Fibroblast of skin of left quadriceps (primary cell): ENCODE measurements around the gene AATF.

Source experiments
- DNase-seq, 2 experiments: peaks; one replicate each; pipeline ENCODE4 v3.0.0-alpha.2; 2013; ENCODE audit warnings: low read depth in 2 of 2

The AATF gene

GRCh38 chr17:36941265-36942010 is 7.3 kb upstream of the AATF start:
- no peak for DNase-seq

- no peak for DNase-seq
Observed at GRCh38 chr17:36942019-36942599, 6.6 kb upstream of the AATF start.

- no peak for DNase-seq
Observed at GRCh38 chr17:36942631-36943125, 6.1 kb upstream of the AATF start.

DNA sequence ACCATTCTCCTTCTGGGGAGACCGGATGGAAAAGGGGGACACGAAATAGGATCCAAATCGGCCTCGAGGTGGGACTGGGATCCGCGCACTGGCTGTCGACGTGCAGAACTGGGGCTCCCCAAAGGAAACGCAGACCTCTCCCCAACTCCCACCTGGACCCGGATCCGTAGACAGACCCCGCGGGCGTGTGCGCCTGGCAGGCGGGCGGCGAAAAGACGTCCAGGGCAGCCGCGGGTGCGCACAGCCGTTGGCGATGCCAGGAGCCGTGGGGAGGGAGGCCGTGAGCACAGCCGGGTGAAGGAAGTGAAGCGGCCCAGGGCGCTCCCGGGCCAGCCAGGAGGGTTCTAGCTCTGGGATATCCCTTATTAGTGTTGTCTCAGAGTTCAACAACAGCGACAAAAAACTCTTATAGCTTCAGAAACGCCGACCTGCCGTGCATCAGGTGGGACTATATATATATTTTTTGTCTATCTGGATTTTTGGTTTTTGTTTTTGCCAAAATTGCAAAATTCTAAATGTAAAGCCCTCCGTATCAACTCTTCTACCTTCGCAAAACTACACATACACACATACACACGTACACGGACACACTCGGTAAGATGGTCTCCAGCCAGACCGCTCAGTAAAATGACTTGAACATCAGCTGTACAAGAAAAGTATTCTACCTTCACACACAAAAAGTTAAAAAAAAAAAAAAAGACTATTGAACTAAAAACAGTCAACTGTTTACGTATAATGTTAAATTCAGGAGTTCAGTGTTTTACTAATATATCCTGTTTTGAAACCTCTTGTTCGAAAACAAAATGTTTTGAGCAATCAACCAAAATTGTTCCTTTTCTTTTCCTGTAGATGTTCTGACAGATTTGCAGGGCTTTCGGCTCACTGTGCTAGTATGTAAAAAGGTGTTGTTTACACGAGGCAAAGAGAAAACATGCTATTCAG is 5.2 kb upstream of the AATF start:
- DNase-seq: no peak

DNA sequence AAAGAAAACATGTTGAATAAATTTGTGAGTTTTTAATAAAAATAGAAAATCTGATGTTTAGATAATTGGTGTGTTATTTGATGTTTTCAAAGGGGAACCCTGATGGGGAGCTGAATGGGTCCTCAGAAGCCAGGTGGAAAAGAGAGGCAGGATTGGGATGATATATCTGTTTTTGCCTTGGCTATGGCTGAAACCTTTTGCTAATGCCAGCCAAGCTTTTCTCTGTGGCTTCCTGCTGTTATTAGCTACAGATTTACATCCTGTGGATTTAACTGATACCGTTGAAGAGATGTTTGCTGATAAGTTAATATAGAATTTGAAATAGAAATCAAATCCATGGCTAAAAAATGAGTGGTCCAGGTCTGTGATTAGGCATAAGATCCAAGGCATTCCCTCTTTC is 4.2 kb upstream of the AATF start:
- no peak for DNase-seq

GRCh38 chr17:36945140-36945539 is 3.6 kb upstream of the AATF start:
- DNase-seq: no peak

- DNase-seq: no peak
Observed at GRCh38 chr17:36945959-36946725, 2.6 kb upstream of the AATF start.

DNA sequence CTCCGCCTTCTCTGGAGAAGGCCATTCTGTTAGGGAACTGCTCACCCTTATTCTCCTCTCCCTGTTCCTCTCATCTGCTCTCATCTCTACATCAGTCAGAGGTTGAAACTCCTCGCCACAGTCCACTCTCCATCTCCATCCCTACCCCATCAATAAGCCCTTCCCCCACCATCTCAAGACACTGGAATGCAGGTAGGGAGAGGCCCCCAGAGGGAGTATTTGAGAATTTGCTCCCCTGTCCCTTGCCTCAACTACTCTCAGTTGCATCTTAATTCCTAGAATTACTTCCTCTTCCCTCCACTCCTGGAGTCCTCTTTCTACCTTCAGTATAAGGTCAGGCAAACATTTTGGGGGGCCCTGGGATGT is 2.0 kb upstream of the AATF start:
- no peak for DNase-seq

DNA sequence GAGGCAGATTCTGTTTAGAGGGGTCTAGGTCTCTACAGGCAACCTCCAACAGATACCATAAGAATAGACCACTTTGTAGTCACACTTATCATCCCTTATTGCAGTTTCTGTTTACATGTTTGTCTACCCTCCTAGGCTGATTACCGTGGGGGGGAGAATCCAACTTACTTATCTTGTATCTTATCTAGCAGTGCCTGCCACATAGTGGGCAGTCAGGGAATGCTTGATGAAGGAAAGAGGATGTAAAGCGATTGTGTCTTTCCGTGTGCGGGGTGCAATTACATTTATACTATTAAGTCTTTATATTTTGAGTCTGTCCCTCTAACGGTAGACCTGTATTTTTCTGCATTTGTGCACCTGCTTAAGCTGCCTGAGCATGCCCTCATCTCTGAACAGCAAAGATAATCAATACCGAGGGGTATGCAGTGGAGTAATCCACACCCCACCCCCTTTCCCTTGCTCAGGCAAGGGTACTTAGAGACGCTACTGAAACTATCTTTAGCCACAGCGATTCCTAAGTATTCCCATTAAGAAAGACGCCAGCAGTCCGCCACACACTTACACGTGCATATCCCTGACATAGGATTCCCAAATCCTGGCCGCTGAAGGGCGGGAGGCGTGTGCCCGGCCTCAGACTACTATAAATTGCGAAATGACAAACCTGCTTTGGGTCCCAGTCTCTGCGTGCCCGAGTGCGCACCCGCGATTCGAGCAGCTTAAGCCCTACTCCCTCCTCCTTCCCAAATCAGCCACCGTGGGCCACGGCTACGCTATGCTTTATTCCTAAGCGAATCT is 635 bp upstream of the AATF start:
- no peak for DNase-seq

- DNase-seq: no peak
Observed at GRCh38 chr17:36949461-36949927, 740 bp downstream of the AATF start.

- DNase-seq: no peak
Observed at GRCh38 chr17:36950027-36950426, 1.3 kb downstream of the AATF start.

GRCh38 chr17:36951084-36951789 is 2.5 kb downstream of the AATF start:
- DNase-seq: no peak

DNA sequence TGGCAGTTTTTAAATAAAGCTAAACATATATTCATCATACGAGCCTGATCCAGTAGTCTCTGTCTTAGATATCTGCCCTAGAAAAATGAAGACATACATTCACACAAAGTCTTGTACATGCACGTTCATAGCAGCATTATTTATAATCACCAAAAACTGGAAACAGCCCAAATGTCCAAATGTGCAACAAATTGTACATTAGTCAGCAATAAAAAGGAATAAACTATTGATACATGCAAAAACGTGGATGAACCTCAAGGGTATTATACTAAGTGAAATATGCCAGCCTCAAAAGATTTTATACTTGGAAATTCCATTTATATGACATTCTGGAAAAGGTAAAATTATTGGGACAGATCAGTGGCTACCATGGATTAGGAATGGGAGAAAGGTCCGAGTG is 22.8 kb downstream of the AATF start:
- DNase-seq: no peak

- DNase-seq: no peak
Observed at GRCh38 chr17:36972186-36972700, 23.5 kb downstream of the AATF start.

- no peak for DNase-seq
Observed at GRCh38 chr17:36972905-36973304, 24.2 kb downstream of the AATF start.

GRCh38 chr17:36975922-36976515 is 27.3 kb downstream of the AATF start:
- DNase-seq: no peak

DNA sequence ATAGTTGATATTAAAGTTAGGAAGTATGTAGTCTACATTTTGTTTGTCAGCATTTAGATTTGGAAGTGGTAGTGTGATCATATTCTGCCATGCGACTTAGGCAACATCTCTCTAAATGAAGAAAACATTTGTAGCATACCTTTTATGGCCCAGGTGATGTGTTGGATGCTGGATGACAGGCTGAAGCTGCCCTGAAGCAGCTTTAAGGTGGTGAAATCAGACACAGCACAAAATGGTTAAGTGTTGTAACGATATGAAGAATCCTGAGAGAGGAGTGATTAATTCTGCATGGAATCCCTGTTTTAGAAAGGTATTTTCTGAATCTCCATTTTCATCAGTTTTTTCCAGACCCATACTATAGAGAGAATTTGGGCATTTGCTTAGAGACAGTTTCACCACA is 28.3 kb downstream of the AATF start:
- DNase-seq: no peak

GRCh38 chr17:36977568-36977967 is 28.8 kb downstream of the AATF start:
- DNase-seq: no peak

GRCh38 chr17:36978810-36979564 is 30.2 kb downstream of the AATF start:
- peak in 1 of 2 experiments; percentile 15 for DNase-seq
